Keratinocyte (primary cell): ENCODE data around the gene ENTPD8.

Experiments
- EZH2 ChIP-seq: IDR thresholded peaks from one replicate; pipeline ENCODE4 v1.6.1; 2012; ENCODE audit warnings: inconsistent platforms, mild to moderate bottlenecking, low read length, moderate library complexity
- TF ChIP-seq, protein P1 (sequence below), 3 experiments: IDR thresholded peaks in 1 of 3; conservative IDR thresholded peaks in 1 of 3; optimal IDR thresholded peaks in 1 of 3; 2 replicates in 2 of 3; 3 replicates in 1 of 3; pipeline versions ENCODE3 to v1.5.1; 2011; ENCODE audit warnings: low read length in 3 of 3, mild to moderate bottlenecking in 3 of 3, moderate library complexity in 2 of 3, control low read depth in 1 of 3, inconsistent platforms in 1 of 3; ENCODE audit not compliant: insufficient read depth in 2 of 3; ENCODE audit errors: extremely low read depth in 1 of 3

DNA sequence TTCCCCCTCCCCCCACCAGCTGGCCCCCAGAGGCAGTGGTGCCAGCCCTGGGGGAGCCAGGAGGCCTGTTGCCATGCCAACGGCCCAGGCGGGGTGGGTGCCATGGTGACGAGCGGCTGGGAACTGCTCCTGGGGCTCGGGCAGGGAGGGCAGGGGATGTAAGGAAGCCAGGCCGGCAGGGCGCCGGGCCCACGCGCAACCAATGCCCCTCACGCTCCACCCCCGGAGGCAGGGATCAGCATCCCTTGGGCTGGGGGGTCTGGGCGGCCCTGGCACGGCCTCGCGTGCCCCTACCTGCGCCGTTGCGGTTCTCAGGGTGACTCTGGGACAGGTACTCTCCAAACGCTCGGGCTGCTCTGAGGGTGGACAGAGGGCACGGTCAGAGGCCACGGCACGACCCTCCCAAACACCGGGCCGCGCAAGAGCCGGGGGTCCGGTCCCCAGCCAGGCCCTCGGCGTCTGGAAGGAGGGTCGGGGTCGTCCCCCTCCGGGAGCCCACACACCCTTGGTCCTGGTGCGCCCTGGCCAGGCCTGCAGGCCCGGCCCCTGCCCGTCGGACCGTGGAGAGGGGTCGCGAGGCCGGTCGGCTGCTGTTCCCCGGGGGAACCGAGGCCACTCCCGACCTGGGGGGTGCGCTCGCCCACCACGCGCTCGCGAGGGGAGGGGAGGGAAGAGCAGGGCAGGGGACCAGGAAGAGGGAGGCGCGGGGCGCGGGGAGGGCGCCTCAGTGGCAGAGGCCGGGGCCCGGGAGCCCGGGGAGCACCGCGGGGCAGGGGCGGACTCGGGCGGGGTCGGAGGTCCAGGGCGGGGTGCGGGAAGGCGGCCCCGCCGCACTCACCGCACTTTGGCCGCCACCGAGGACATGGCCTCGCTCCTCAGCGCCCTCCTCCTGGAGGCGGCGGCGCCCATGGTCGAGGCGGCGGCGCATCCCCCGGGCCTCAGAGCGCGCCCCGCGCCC lies 17.3 kb upstream of the ENTPD8 start:
- TF ChIP-seq, protein P1, sequence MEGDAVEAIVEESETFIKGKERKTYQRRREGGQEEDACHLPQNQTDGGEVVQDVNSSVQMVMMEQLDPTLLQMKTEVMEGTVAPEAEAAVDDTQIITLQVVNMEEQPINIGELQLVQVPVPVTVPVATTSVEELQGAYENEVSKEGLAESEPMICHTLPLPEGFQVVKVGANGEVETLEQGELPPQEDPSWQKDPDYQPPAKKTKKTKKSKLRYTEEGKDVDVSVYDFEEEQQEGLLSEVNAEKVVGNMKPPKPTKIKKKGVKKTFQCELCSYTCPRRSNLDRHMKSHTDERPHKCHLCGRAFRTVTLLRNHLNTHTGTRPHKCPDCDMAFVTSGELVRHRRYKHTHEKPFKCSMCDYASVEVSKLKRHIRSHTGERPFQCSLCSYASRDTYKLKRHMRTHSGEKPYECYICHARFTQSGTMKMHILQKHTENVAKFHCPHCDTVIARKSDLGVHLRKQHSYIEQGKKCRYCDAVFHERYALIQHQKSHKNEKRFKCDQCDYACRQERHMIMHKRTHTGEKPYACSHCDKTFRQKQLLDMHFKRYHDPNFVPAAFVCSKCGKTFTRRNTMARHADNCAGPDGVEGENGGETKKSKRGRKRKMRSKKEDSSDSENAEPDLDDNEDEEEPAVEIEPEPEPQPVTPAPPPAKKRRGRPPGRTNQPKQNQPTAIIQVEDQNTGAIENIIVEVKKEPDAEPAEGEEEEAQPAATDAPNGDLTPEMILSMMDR (optimal IDR thresholded peaks at IDR 0.05 in 1 of 3, IDR thresholded peaks at IDR 0.05 in 1 of 3, conservative IDR thresholded peaks at IDR 0.05 in 1 of 3; ENCODE audit: extremely low read depth in 1 of 3, insufficient read depth in 2 of 3, low read length in 3 of 3): no peak
- TF ChIP-seq EZH2: no peak
